ENCODE measurements around the gene WDR81.

DNA sequence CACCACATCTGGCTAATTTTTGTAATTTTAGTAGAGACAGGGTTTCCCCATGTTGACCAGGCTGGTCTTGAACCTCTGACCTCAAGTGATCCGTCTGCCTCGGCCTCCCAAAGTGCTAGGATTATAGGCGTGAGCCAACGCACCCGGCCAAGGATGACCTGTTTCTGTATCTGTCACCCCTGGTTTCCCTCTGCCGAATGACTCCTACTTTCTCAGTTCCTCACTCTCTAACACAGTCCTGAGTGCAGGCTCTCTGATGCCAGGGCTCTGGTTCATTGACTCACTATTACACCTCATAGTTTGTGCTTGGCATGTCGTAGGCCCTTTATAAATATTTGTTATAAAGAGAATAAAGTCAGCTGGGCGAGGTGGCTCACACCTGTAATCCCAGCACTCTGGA, 29.1 kb upstream of the WDR81 start:
- TF ChIP-seq, protein P1, sequence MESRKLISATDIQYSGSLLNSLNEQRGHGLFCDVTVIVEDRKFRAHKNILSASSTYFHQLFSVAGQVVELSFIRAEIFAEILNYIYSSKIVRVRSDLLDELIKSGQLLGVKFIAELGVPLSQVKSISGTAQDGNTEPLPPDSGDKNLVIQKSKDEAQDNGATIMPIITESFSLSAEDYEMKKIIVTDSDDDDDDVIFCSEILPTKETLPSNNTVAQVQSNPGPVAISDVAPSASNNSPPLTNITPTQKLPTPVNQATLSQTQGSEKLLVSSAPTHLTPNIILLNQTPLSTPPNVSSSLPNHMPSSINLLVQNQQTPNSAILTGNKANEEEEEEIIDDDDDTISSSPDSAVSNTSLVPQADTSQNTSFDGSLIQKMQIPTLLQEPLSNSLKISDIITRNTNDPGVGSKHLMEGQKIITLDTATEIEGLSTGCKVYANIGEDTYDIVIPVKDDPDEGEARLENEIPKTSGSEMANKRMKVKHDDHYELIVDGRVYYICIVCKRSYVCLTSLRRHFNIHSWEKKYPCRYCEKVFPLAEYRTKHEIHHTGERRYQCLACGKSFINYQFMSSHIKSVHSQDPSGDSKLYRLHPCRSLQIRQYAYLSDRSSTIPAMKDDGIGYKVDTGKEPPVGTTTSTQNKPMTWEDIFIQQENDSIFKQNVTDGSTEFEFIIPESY (IDR thresholded peaks at IDR 0.05; ENCODE audit: extremely low read depth, insufficient replicate concordance, low read length) = no peak
- TF ChIP-seq, protein P2, sequence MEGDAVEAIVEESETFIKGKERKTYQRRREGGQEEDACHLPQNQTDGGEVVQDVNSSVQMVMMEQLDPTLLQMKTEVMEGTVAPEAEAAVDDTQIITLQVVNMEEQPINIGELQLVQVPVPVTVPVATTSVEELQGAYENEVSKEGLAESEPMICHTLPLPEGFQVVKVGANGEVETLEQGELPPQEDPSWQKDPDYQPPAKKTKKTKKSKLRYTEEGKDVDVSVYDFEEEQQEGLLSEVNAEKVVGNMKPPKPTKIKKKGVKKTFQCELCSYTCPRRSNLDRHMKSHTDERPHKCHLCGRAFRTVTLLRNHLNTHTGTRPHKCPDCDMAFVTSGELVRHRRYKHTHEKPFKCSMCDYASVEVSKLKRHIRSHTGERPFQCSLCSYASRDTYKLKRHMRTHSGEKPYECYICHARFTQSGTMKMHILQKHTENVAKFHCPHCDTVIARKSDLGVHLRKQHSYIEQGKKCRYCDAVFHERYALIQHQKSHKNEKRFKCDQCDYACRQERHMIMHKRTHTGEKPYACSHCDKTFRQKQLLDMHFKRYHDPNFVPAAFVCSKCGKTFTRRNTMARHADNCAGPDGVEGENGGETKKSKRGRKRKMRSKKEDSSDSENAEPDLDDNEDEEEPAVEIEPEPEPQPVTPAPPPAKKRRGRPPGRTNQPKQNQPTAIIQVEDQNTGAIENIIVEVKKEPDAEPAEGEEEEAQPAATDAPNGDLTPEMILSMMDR (IDR thresholded peaks at IDR 0.05 in 2 of 3, conservative IDR thresholded peaks at IDR 0.05 in 1 of 3; ENCODE audit: borderline replicate concordance in 1 of 3, insufficient read depth in 1 of 3, low read depth in 2 of 3, low read length in 2 of 3) = no peak
- no peak for TF ChIP-seq POLR2A (IDR thresholded peaks at IDR 0.05; ENCODE audit: borderline replicate concordance, extremely low read depth, insufficient read depth, insufficient read length)
